ENCODE data around the gene WHRN.

WHRN gene

GRCh38 chr9:114412048-114412683 is 93.1 kb downstream of the WHRN start:
- no peak for DNase-seq (ENCODE audit: low read depth)
- TF ChIP-seq CTCF (IDR thresholded peaks at IDR 0.05; ENCODE audit: low read length, missing control alignments): no peak
- H3K4me3 ChIP-seq (replicated peaks; ENCODE audit: low read depth, low read length): no peak overlapping the region

GRCh38 chr9:114411452-114411851 is 93.8 kb downstream of the WHRN start:
- no peak overlapping the region for H3K4me3 ChIP-seq (replicated peaks; ENCODE audit: low read depth, low read length)
- no peak for TF ChIP-seq CTCF (IDR thresholded peaks at IDR 0.05; ENCODE audit: low read length, missing control alignments)
- no peak for DNase-seq (ENCODE audit: low read depth)

- no peak overlapping the region for H3K4me3 ChIP-seq (replicated peaks; ENCODE audit: low read depth, low read length)
- DNase-seq (ENCODE audit: low read depth): no peak
- TF ChIP-seq CTCF (IDR thresholded peaks at IDR 0.05; ENCODE audit: low read length, missing control alignments): no peak
Observed at GRCh38 chr9:114410910-114411309, 94.4 kb downstream of the WHRN start.

GRCh38 chr9:114409842-114410241 is 95.4 kb downstream of the WHRN start:
- no peak for TF ChIP-seq CTCF (IDR thresholded peaks at IDR 0.05; ENCODE audit: low read length, missing control alignments)
- H3K4me3 ChIP-seq (replicated peaks; ENCODE audit: low read depth, low read length): no peak overlapping the region
- no peak for DNase-seq (ENCODE audit: low read depth)

- DNase-seq (ENCODE audit: low read depth): no peak
- H3K4me3 ChIP-seq (replicated peaks; ENCODE audit: low read depth, low read length): no peak overlapping the region
- TF ChIP-seq CTCF (IDR thresholded peaks at IDR 0.05; ENCODE audit: low read length, missing control alignments): no peak
Observed at GRCh38 chr9:114409103-114409780, 96.0 kb downstream of the WHRN start.

- TF ChIP-seq CTCF (IDR thresholded peaks at IDR 0.05; ENCODE audit: low read length, missing control alignments): no peak
- DNase-seq (ENCODE audit: low read depth): no peak
Observed at GRCh38 chr9:114408645-114409044, 96.6 kb downstream of the WHRN start.

GRCh38 chr9:114407889-114408288 is 97.4 kb downstream of the WHRN start:
- no peak for TF ChIP-seq CTCF (IDR thresholded peaks at IDR 0.05; ENCODE audit: low read length, missing control alignments)
- DNase-seq (ENCODE audit: low read depth): no peak
- H3K4me3 ChIP-seq (replicated peaks; ENCODE audit: low read depth, low read length): no peak overlapping the region

More at GRCh38 chr9:114408645-114409044, 96.6 kb downstream of the WHRN start:
- no peak overlapping the region for H3K4me3 ChIP-seq (replicated peaks; ENCODE audit: low read depth, low read length)
